ENCODE measurements around the gene RNF181.

Gene RNF181

DNA sequence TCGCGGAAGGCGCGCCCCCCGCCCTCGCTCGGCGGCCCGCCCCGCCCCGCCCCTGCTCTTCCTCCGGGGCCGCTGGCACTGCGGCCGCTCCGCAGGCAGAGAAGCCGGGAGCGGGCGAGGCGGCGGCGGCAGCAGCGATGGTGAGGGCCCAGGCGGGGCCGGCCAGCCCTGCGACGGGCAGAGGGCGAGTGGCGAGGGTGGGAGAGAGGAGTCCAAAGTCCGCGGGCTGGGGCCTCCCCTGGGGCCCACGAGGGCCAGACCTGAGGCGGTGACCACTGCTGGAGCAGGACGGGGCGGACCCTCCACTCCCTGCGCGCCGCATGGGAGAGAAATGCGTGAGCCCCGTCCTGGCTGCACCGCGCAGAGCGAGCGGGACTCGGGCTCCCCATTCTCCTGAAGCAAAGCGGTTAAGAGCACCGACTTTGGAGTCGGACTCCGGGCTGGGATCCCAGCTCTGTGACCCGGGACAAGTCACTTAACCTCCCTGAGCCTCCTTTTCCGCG lies 11.1 kb upstream of the RNF181 start, which contains the start of gene VAMP5:
Gene VAMP5 (plus strand): TSS at position 78 of the 503 bp plus-strand sequence. CDS start 60 bp downstream, at position 138.
- H3K4me3 ChIP-seq (ENCODE audit: low read depth, low read length) = peak within 1 kb of the TSS; percentile 60
- no peak for DNase-seq (ENCODE audit: low read depth, low spot score)
- TF ChIP-seq, protein P1, sequence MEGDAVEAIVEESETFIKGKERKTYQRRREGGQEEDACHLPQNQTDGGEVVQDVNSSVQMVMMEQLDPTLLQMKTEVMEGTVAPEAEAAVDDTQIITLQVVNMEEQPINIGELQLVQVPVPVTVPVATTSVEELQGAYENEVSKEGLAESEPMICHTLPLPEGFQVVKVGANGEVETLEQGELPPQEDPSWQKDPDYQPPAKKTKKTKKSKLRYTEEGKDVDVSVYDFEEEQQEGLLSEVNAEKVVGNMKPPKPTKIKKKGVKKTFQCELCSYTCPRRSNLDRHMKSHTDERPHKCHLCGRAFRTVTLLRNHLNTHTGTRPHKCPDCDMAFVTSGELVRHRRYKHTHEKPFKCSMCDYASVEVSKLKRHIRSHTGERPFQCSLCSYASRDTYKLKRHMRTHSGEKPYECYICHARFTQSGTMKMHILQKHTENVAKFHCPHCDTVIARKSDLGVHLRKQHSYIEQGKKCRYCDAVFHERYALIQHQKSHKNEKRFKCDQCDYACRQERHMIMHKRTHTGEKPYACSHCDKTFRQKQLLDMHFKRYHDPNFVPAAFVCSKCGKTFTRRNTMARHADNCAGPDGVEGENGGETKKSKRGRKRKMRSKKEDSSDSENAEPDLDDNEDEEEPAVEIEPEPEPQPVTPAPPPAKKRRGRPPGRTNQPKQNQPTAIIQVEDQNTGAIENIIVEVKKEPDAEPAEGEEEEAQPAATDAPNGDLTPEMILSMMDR (IDR thresholded peaks at IDR 0.05; ENCODE audit: insufficient read depth, low read length, missing control alignments) = no peak
- POLR2A ChIA-PET = interaction anchor here (1.0 kb wide), 1 partner anchor 46 kb away, joined by 3 read pairs; the partner anchor contains the start of gene MAT2A
- CTCF ChIA-PET = interaction anchor here (1.7 to 2.3 kb wide), 2 partner anchors 33 to 165 kb away, joined by 5 to 8 read pairs; no protein-coding TSS in a partner anchor

DNA sequence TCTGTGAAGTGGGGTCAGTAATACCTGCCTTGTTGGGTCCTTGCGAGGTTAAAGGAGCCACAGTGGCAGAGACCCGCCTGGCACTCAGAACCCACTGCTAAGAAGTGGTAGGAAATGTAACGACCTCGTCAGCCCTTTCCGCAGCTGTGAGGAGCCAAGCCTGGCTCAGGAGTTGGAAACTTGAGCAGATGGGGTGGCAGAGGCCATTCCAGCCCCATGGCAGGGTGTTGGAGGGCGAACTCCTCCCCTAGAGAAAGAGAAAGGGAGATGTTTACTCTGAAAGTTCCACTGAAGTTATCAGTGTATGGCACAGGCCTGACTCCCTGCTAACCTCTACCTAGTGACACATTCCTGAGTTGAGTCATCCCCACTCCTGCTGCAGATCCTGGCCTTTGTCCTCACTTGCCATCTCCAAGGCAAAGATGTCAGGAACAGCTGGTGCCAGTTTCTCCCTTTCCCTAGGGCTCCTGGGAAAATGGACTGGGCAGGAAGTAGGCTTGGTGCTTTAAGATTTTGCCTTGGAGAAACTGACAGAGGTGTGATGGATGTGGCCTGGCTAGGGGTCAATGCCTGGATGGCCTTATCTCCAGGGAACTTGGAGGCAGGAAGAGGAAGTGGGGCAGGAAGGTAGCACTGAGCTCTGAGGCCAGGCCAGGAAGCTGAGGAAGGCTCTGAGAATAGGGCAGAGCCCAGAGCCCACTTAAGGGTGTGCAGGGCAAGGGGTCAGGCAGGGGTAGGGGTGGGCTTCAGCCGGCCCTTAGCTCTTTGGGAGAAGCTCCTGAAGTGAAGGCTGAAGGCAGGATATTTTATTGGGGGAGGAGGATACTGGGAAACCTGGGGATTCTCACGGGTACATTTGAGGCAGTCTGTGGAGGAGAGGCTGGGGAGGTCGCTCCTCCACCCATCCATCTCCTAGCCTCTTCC lies 10.4 kb upstream of the RNF181 start:
- no peak for DNase-seq (ENCODE audit: low read depth, low spot score)
- H3K4me3 ChIP-seq (ENCODE audit: low read depth, low read length) = peak overlapping the region; percentile 60
- ChIA-PET POLR2A (interaction anchor here (0.6 to 1.1 kb wide), 4 partner anchors 14 to 46 kb away, joined by 3 to 4 read pairs (median 3); partner anchors contain the start of genes GGCX and MAT2A), CTCF (interaction anchor here (1.7 to 2.3 kb wide), 4 partner anchors 10 to 165 kb away, joined by 5 to 8 read pairs (median 8); partner anchors contain the start of gene RNF181)
- TF ChIP-seq, protein P1 (IDR thresholded peaks at IDR 0.05; ENCODE audit: insufficient read depth, low read length, missing control alignments) = no peak

DNA sequence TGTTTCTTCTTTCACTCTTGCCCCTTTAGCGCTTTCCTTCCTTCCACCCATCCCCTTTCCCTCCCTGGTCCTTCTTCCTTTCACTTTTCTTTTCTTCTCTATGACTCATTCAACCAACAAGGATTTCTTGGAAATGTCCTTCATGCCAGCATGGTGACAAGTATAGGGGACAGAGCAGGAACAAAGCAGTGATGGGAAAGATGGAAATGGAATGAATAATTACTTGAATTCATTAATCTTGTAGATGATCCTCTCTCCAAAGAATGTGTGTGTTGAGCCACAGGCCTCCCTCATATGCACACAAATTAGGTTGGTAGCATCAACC lies 9.8 kb upstream of the RNF181 start:
- TF ChIP-seq, protein P1 (IDR thresholded peaks at IDR 0.05; ENCODE audit: insufficient read depth, low read length, missing control alignments) = no peak
- POLR2A ChIA-PET = interaction anchor here (0.6 to 1.1 kb wide), 4 partner anchors 13 to 47 kb away, joined by 3 to 4 read pairs (median 3); partner anchors contain the start of genes GGCX and MAT2A
- H3K4me3 ChIP-seq (ENCODE audit: low read depth, low read length) = peak overlapping the region; percentile 20; the same call in 1 of the 2 replicates
- CTCF ChIA-PET = interaction anchor here (2.1 to 2.3 kb wide), 3 partner anchors 9 to 34 kb away, joined by 7 to 8 read pairs (median 8); partner anchors contain the start of gene RNF181
- no peak for DNase-seq (ENCODE audit: low read depth, low spot score)

DNA sequence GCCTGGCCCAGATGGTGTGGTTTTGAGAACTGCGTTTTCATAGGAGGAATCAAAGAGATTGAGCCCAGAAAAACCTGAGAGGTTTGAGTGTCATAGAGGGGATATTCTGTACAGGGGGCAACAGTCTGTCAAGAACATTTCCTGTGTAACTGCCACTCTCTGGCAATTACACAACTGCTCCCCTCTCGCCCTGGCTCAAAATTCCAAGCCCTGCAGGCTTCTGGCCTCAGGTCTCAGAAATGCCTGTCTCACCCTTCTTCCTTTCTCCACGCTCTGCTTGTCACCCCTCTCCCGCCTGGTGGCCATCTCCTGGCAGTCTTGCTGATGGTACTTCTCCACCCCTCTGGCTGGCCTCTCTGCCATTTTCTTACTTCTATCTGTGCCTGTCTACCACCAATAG lies 7.3 kb upstream of the RNF181 start:
- POLR2A ChIA-PET = interaction anchor here (1.1 to 1.5 kb wide), 2 partner anchors 27 to 50 kb away, joined by 3 read pairs; partner anchors contain the start of genes GGCX and MAT2A

DNA sequence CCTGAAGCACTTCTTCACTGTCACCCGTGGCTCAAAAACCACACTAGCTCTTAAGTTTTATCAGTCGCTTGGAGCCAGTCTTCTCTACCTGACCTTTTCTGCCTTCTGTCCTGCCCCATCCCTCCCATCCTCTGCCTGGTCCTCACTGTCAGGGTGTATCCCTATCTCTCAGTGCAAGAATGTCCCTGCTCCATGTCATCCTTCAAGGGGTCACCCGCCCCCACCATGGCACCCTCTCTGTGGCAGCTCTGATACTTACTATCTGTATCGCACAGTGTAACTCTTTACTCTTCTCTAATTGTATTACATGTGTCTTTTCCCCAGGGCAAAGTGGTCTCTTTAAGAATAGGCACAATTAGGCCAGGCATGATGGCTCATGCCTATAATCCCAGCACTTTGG lies 6.9 kb upstream of the RNF181 start:
- TF ChIP-seq, protein P1 (IDR thresholded peaks at IDR 0.05; ENCODE audit: insufficient read depth, low read length, missing control alignments) = no peak
- ChIA-PET CTCF (interaction anchor here (1.4 to 1.6 kb wide), 2 partner anchors 36 to 38 kb away, joined by 3 to 4 read pairs; no protein-coding TSS in a partner anchor), POLR2A (interaction anchor here (1.1 to 3.2 kb wide), 2 partner anchors 13 to 27 kb away, joined by 3 to 15 read pairs; partner anchors contain the start of genes GGCX and TMEM150A)

More for the DNA sequence above, 7.3 kb upstream of the RNF181 start:
- CTCF ChIA-PET = interaction anchor here (1.4 to 1.6 kb wide), 2 partner anchors 36 to 37 kb away, joined by 3 to 4 read pairs; no protein-coding TSS in a partner anchor
- no peak overlapping the region for H3K4me3 ChIP-seq (ENCODE audit: low read depth, low read length)
- no peak for DNase-seq (ENCODE audit: low read depth, low spot score)
- TF ChIP-seq, protein P1 (IDR thresholded peaks at IDR 0.05; ENCODE audit: insufficient read depth, low read length, missing control alignments) = no peak

More for the DNA sequence above, 6.9 kb upstream of the RNF181 start:
- H3K4me3 ChIP-seq (ENCODE audit: low read depth, low read length) = no peak overlapping the region
- DNase-seq (ENCODE audit: low read depth, low spot score) = no peak

Data from AG04449 (cell line).